Measurements from ENCODE around the gene CRYBA2.
A peak's percentile ranks its signal among the peaks of the same experiment; 100 is the strongest.

Gene CRYBA2

DNA sequence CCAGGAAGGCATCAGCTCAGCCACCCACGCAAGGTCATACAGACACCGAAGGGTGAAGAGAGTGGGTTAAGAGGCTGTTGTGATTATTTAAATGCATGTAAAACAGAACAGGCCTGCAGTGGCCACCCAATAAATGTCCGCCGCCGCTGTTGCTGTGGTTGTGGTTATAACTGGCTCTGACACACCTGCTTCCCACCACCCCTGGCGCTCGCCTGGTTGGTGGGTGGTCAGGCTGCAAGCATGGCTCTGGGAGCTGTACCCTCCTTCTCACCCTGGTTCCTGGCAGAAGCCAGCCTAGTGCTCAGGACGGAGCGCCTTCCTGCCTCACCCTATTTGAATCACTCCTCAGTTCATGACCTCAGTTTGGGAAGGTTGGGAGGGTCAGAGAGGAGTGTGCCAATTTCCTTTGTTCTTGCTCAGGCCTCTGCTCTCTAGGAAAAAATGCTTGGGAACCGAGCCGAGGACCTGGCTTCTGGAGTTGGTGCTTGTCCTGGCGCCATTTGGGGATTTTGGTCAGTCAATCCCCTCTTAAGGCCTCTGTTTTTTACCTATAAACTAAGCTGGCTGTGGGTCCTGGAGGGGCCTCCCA, 5.3 kb upstream of the CRYBA2 start:
- no peak for DNase-seq

DNA sequence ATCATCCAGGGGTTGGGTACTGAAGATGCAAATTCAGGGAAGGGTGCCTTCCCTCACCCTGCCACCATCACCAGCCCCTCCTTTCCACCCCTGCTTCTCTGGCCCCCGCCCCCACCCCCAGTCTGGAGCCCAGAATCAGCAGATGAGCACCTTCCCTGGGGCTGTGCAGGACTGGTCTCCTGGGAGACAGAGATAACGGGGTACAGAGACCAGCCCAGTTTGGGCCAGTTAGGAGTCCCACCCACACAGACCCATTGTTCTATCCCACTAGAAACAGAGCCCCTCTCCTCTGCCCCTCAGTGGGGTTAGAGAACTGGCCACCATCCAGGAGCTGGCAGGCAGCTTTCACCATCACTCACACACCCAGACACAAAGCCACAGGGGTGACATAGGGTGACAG, 4.5 kb upstream of the CRYBA2 start:
- DNase-seq, result no peak

DNA sequence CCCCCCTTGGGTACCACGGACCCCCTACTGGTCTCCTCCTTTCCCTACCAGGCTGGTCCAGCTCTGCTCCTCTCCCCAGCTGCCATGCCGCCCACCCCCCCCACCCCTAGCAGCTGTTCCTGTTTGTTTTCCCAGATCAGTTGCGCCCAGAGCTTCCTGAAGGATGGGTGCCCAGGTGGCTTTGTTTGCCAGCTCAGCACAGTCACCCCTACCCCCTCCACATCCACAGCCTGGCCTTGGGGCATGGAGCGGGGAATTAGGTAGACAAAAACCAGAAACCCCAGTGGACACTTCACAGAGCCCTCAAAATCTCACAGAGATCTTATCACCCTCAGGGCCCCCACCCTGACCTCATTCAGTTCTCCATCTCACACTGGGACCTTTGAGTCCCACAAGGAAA, 3.7 kb upstream of the CRYBA2 start:
- DNase-seq, result no peak

DNA sequence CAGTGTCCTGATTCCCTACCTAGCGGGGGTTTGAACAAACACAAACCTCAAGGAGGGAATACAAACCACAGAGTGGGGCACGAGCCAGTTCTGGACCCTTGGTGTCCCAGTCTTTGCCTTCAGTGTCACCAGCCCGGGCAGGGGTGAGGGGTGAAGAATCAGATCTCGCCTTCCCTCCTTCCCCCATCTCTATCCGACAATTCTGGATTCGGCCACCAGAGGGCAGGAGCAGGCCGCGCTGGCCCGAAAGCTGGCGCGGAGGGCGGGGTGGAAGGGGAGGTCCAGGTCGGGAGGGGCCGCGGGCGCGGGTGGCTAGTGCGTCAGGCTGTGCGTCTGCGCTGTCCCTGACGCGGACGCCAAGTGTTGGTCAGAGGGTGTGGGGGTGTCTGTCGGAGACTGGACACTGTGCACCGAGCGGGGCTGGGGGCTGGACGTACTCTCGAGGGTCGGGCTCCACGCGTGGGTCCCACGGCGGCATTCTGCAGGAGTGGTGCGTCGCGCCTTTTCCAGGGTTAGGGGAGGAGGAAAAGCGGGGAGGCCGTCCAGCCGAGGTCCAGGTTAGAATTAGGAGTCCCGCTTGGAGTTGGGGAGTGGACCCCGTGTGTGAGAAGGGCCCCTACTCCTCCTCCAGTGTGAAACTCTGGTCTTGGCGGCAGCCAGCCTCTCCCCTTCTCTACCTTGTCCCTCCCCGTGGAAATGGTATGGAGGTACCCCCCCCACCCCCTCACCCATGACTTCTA, 2.9 kb upstream of the CRYBA2 start:
- peak; percentile 71 for DNase-seq

DNA sequence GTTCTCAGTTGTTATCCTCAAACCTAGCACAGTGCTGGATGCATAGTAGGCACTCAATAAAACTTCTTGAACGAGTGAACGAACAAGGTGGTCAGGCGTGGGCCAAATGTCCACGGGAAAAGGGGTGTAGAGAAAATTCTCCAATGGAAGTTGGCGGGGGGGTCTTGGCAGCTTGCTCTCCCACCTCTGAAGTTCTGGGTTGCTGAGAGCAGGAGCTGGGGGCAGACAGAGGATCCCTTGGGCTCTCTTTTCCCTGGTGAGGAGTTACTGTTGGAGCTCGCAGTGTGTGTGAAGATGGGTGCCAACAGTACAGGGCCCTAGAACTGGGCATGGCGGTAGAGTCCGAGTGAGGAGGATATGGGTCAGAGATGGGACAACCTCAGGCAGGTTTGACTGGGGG, 2.3 kb upstream of the CRYBA2 start:
- DNase-seq, result no peak

DNA sequence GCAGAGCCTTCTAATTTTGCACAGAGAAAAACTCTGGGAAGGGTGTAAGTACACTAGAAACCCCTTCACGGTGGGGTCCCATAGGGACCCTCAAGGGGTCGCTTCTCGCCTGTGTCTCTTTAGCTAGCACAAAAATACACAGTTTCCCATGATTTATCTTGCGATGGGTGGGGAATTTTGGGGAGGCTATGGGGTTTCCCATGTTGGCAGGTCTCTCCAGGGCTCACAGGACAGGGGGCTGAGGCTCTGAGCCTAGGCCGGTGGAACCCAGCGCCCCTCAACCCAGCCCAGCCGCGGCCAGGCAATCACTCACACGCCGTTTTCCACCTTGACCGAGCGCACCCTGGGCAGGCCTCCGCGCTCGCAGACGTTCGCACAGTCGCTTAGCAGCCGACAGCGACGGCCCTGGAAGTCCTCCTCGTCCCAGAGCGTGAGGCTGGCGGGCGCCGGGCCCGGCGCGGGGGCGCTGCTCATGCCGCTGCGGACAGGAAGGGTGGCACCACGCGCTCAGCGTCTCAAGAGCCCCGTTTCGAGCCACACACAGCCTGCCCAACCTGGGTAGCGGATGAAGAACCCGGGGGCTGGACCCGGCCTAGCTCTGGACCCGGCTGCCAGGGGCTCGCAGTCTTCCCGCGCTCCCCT, 398 bp downstream of the CRYBA2 start:
- no peak for DNase-seq

DNA sequence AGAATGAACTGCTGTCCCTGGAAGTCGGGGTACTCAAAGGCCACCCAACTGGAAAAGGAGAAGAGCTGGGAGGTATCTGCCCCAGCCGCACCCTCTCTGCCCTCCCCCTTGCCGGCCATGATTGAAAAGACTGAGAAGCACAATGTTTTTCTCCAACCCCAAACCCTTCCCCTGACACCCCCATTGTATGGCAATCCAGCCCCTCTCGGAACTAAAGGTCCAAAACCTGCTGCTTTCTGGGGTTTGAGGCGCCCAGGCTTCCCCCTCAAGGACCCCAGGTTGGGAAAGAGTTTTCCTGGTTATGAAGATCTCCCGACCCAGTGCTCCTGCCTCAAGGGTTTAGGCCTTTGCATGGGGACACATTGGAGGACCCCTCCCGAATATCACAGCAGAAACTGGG, 1.0 kb downstream of the CRYBA2 start:
- DNase-seq, result no peak

DNA sequence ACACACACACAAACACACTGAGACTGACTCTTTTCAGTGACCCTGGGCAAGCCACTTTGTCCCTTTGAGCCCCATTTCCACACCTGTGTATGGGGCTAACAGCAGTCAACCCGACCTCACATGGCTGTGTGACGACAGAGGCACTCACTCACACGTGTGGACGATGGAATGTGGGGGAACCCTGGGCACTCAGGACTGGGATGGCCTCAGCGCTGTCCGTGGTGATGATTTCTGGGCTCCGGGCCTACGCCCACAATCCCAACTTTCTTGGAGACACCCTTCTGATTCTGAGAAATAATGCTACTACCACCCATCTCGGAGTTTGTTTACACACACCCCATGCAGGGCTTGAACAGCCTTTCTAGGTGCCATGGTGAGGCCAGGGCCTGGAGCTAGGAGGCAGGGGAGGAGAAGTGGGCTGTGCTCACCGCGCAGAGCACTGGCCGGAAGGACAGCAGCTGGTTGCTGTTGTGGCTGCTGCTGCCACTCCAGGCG, 1.5 kb downstream of the CRYBA2 start:
- no peak for DNase-seq

DNA sequence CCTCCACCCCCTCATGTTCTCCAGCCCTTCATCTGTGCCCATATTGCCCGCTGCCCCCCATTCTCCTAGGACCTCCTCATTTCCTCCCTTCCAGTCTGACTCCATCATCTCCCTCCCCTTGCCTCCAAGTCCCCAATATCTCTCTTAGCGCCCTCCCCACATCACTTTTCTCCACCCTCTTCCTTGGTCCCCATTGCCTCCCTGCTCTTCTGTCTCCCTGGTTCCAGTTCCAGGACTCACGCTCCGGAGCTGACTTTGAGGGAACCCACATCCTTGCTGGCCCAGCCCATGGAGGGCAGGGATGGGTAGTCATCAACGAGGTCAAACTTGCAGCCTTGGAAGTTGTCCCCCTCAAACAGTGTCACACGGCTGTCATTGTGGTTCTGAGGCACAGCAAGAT, 2.6 kb downstream of the CRYBA2 start:
- DNase-seq, result no peak

DNA sequence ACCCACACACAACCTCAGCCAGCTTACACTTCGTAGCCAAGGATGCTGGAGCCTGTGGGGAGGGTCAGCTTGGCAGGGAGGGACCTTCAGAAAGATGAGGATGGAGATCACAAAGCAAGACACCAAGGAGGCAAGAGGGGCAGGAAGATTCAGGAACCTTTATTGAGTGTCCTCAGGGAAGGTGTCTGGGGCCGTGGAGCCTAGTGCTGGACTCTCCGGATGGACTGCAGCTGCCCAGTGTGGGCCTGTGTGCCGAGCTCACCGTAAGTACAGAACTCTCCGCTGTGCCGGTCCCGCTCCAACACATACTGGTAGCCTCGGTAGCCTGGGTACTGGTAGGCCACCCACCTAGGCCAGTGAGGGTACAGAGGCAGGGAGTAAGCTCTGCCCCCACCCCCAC, 3.2 kb downstream of the CRYBA2 start:
- no peak for DNase-seq

DNA sequence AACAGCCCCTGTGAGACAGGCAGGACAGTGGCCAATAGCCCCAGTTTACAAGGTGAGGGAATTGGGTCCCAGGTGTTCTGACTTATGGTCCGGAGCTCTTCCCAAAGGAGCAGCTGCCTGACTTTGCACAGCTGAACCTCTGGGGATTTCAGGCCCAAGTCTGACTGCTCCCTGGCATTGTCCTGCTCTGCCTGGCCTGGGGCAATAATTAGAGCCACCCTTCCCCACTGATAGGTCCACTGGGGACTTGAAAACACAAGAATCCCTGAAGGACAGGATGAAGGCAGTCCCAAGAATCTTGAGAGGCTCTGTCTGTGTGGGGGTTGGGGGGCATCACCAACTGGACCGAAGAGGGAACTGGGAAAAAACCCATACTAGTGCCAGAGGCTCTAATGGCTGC, 4.6 kb downstream of the CRYBA2 start:
- no peak for DNase-seq

DNA sequence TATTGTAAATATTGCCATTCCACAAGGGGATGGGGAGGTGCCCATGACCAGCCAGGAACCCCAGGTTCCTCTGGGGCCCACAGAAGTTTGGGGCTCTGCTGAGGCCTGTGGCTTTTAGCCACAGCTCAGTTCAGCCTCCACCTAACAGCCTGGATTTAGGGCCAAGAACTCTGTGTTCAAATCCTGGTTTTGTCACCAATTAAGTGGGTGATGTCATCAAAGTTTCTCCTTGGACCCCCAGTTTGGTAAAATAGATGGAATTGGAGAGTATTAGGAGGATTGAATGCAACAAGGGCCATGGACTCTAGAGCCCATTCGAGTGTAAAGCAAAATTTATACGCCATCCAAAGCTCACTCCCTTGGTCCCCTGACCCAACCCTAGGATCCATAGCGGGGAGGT, 5.1 kb downstream of the CRYBA2 start:
- no peak for DNase-seq

DNA sequence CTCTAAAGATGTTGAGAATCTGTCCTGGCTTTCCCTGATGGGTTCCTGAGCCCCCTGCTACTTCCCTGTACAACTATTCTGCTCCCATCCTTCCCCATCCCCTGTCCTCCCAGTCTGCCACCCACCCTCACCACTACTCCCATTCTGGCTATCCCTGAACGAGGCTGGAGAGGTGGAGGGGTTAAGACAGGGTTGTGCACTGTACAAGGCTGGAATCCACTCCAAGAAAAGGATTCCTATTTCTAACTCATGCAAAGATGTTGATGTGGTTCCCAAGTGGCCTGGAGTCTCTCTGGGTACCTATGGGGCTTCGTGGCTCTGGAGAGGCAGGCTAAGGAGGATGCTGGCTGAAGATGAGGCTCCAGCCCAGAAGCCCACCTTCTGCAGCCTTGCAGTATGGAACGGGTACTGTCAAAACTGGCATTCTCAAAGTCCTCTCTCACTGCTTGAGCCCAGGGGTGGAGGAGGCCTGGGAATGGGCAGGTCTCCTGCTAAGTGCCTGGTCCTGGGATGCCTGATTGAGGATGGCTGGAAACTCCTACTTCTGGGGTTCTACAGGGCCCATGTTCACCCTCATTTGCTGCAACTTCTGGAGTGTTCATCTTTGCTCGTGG, 7.0 kb downstream of the CRYBA2 start:
- DNase-seq, result no peak

DNA sequence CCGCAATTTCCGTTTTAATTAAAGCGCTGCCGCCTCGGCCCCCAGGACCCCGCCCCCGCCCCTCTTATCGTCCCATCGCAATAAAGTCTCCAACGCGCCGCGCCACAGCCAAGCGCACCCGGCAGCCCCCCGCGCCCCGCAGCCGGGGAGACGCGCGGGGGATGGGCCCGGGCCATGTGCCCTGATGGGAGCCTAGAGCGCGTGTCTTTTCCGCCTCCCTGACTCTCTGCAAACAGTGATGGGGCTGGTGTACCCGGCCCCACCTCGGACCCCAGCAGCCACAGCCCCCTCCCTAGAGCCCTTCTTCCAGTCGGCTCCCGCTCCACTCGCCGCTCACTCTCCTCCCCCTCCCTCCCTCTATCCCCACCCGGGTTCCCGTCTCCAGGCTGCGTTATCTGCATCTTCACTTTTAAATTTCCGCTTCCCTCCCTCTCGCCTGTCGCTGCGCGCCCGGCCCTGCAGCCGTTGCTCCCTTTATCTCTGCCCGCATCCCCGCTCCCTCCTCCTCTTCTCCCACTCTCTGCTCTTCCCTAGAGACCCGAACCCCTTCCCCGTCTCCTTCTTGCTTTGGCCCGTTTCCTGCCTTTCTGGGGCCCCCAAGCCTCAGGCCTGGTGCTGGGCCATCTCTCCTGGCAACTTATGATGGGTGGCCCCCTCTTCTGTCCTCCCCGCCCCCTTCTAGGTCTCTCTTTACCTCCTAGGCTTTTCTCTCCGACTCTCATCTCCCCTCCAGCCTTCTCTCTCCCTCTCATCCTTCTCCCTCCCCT, 7.7 kb downstream of the CRYBA2 start:
- no peak for DNase-seq

DNA sequence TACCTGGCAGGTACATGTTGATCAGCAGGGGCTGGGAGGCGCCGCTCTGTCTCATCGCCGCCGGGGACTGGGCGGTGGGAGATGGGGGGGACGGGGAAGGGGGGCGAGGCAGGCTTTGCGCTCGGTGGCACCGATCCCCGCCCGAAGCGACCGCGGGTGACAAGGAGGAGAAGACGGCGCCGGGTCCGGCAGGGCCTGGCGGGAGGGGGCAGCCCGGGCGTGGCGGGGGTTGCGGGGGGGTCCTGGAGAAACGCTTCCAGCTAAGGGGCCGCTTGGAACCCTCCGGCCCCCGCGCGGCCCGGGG, 8.2 kb downstream of the CRYBA2 start, which contains the start of gene FEV:
FEV (minus strand) TSS at position 164 of the 304 bp plus-strand sequence; CDS start at position 55, 109 bp downstream.
- DNase-seq, result no peak

DNA sequence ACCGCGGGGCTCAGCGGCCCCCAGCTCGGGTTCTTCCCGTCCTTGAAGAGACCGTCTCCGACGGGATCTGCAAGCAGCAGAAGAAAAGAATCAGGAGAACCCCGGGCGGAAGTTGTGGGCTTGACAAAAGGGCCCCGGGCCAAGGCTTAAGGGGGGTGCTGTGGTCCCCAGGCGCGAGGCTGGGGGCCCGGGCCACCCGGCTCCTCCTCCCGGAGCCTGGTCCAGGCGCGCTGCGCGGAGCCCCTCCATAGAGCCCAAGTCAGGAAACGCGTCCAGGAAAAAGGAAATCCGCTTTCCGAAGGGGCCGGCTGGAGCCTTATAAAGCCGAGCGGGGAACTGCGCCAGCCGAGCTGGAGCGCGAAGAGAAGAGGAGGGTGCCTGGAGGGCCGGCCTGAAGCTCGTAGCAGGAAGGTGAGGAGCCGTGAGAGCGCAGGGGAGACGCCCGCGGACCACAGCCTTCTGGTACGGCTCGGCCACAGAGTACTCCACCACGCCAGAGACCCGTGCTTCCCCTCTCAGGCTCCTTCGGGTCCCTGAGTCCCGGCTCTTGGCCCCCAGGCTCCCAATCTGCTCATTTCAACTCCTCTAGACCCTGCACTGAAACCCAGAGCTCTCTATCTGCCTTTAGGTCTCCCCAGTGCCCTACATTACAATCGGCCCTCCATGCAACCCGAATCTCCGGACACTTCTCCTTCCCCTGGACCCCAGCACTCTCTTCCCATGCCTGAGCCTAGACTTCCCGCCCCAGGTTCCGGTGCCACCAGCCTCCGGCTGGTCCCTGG, 8.8 kb downstream of the CRYBA2 start:
- no peak for DNase-seq

DNA sequence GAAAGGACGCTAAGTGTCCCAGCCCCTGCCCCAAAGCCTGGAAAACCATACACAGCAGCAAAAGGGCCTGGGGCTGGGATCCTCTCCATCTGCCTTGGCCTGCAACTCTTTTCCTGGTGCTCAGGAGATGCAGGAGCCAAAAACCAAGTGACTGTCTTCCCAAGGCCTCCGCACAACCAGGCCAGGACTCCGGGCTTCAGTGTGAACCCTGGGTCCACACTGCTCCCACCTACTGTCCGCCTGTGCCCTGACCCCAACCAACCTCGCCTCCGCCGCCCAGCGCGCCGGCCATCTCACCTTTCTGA, 9.3 kb downstream of the CRYBA2 start:
- no peak for DNase-seq

DNA sequence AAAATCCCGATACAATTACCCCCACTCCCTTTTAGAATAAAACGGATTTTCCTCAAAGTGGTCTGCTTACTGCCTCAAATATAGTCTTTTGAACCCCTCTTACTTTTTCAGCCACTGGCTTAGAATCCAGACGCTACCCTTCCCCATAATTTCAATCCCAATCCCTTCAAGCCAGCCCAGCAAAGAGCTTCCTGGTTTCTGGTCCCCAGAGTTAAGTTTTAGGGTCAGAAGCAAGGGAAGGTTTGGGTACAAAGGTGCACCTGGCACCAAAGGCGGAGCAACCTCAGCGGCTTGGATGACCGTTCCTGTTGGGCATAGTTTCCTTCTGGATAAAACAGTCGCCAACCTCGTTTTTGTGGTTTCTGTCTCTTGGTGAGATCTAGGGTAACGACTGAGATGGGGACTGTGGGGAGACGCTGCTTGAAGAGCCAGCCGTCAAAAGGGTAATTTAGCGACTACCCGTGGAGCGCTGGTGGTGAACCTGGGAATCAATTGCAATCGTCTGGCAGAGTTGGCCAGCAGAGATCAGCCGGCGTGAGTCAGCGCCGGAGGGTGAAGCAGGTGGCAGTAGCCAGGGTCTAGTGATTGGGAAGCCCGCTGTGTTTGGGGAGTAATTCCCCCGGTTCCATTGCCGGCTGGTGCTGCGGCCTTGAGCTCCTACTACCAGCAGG, 9.8 kb downstream of the CRYBA2 start:
- no peak for DNase-seq

DNA sequence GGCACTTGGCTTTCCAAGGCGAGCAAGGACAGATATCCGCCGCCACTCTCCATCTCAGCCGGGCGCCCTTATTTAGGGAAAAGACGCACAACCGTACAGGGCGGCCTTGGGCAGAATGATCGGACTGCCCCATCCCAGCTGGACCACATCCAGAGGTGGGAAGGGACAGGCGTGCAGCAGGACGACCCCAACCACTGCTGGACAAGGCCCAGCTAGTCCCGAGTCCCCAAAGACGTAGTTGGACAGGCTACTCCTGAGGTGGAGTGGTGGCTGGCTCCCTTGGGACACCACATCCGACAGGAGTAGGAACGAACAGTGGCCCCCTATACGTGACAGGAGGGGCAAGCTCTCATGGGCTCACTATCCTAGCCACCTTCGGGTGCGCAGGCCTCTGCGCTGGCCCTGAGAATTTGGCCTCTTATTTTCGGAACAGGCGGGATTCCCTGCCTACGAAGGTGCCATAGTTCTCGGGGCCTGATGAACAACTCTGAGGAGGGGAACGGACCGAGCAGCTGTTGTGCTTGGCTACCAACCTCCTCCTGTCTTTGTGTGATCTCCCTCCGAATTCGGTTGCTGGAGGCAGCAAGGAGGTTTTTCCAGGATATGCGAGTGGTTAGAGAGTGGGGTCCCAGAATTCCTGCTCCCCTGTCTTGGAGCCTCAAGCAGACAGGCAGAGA, 10.5 kb downstream of the CRYBA2 start:
- DNase-seq, result no peak

DNA sequence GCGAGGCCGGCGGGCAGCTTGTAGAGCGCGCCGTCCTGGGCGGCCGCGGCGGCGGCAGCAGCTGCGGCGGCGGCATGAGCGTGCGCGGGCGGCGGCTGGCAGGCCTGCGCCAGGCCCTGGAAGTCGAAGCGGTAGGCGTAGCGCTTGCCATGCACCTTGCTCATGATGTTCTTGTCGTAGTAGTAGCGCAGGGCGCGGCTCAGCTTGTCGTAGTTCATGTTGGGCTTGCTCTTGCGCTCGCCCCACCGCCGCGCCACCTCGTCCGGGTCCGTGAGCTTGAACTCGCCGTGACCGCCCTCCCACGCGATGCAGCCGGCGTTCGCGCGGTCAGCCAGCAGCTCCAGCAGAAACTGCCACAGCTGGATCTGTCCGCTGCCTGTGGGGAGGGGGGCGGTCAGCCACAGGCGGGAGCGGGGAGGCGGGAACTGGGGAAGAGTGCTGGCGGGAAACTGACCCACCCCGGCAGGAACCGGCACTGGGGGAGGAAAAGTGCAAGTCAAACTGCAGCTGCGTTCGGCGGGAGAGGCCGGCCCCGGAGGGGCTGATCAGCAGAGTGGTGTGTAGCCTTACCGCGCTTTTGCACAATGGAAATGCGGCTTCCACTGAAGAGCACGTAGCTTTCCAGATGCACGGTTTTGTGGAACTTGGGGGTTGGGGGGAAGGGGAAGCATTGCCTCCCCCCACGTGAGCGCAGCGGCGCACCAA, 11.2 kb downstream of the CRYBA2 start:
- no peak for DNase-seq

DNA sequence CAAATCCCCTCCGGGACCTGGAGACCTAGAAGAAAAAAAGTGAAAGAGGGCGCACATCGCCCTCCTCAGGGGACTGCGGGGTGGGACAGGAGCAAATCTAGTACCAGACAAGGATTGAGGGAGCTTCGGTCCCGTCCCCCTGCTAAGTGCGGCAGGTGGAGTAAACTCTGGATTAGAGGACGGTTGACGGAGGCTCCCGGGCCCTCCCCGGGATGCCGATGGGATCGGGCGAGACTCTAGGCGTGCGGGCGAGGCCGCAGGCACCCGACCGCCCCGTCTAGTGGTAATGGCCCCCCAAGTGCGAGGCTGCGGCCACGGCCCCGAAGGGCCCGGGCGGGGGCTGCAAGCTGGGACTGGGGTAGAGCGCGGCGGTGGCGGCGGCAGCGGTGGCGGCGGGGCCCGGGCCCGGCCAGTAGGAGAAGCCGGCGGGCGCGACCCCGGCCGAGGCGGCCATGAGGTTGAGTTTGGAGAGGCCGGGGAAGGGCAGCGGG, 11.8 kb downstream of the CRYBA2 start:
- no peak for DNase-seq

All from activated gamma-delta T cell treated with Interleukin-2 at 50 U/mL for 16 hours (primary cell).